Measurements from ENCODE around the gene RPAP3. TPM values are rescaled to one million over a fixed set of nuclear protein-coding genes. Genes with fewer than 3 reads are reported as not detected.

The RPAP3 gene
- total RNA-seq, 6 donors from 2014 or later: 6.5 to 28.0 (median 16.4) TPM

DNA sequence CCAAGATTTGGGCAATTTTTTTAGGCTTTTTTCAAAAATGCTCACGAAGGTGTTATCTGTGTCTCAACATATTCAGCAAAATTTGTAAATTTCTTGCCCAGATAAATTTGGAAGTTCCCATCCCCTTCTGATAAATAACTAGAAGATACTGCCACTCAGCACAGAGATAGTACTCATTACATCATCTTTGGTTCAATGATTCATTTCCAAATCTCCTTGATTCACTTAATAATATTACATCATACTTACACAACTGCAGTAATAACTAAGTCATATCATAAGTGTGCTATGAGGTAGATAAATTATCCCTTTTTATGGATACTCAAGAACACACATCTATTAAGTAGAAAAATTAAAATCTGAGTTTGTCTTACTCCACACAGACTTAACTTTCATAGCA, 89.4 kb downstream of the RPAP3 start:
- Histone ChIP-seq H3K4me3 (no peak overlapping the region), H3K9me3 (peaks cover 0 to 10% (median 8%) of the 10 kb centered on the region in 4 donors)
- 86 to 90% methylated on average over 1 of the region's 1 CpG for whole genome bisulfite sequencing, 2 donors

GRCh38 chr12:47615711-47616110, 90.1 kb downstream of the RPAP3 start:
- H3K4me3 ChIP-seq: no peak overlapping the region
- no peaks in the 10 kb centered on the region for H3K36me3 ChIP-seq
- peaks cover 0 to 10% (median 8%) of the 10 kb centered on the region in 4 donors for H3K9me3 ChIP-seq
- no peak for TF ChIP-seq POLR2AphosphoS5 (IDR thresholded peaks at IDR 0.05)
- no peak for TF ChIP-seq CTCF (IDR thresholded peaks at IDR 0.05)
- no peak for TF ChIP-seq EP300 (IDR thresholded peaks at IDR 0.05)
- no peak for TF ChIP-seq POLR2A (IDR thresholded peaks at IDR 0.05)
- no peaks in the 10 kb centered on the region for H3K4me1 ChIP-seq
- no peak overlapping the region for H3K27ac ChIP-seq
- no peak for ATAC-seq (ENCODE audit: low FRiP score in 2 of 2)
- no peak for DNase-seq
- H3K27me3 ChIP-seq: no peaks in the 10 kb centered on the region

More for the DNA sequence above, 89.4 kb downstream of the RPAP3 start:
- DNase-seq: no peak
- H3K27ac ChIP-seq: no peak overlapping the region
- no peaks in the 10 kb centered on the region for H3K4me1 ChIP-seq
- H3K36me3 ChIP-seq: no peaks in the 10 kb centered on the region
- H3K27me3 ChIP-seq: no peaks in the 10 kb centered on the region
- ATAC-seq (ENCODE audit: low FRiP score in 2 of 2): peak in 1 of 2 donors; percentile 40
- TF ChIP-seq CTCF (IDR thresholded peaks at IDR 0.05) (no peak), EP300 (IDR thresholded peaks at IDR 0.05) (no peak), POLR2AphosphoS5 (IDR thresholded peaks at IDR 0.05) (no peak), POLR2A (IDR thresholded peaks at IDR 0.05) (no peak)

DNA sequence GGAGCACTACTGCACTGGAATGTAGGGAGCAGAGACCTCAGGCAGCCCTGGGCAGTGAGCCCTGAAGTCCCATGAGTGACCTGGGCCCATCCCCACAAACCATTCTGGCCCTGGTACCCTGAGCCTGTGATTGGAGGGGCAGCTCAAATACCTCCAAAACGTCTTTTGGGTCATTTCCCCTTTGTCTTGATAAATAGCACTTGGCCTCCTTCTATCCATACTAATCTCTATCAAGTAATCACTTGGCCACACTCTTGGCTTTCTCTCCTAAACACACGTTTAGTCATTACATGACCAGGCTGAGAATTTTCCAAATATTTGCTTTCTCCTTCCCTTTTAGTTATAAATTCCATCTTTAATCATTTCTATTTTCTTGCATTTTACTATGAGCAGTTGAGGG, 91.3 kb downstream of the RPAP3 start:
- H3K27me3 ChIP-seq: no peaks in the 10 kb centered on the region
- H3K4me1 ChIP-seq: no peaks in the 10 kb centered on the region
- DNase-seq (no peak), ATAC-seq (ENCODE audit: low FRiP score in 2 of 2) (no peak)
- no peak overlapping the region for H3K4me3 ChIP-seq
- H3K36me3 ChIP-seq: no peaks in the 10 kb centered on the region
- TF ChIP-seq CTCF (IDR thresholded peaks at IDR 0.05): no peak
- TF ChIP-seq POLR2A (IDR thresholded peaks at IDR 0.05): no peak
- TF ChIP-seq EP300 (IDR thresholded peaks at IDR 0.05): no peak
- no peak for TF ChIP-seq POLR2AphosphoS5 (IDR thresholded peaks at IDR 0.05)
- no peak overlapping the region for H3K27ac ChIP-seq
- WGBS, 2 donors: 32 to 56% methylated on average over 2 of the region's 2 CpGs
- peaks cover 0 to 10% (median 8%) of the 10 kb centered on the region in 4 donors for H3K9me3 ChIP-seq

- Histone ChIP-seq H3K4me1 (no peaks in the 10 kb centered on the region), H3K9me3 (peaks cover 0 to 10% (median 8%) of the 10 kb centered on the region in 4 donors), H3K27me3 (no peaks in the 10 kb centered on the region), H3K27ac (no peak overlapping the region), H3K36me3 (no peaks in the 10 kb centered on the region), H3K4me3 (no peak overlapping the region)
- DNase-seq (no peak), ATAC-seq (ENCODE audit: low FRiP score in 2 of 2) (no peak)
- 81 to 91% methylated on average over 1 of the region's 1 CpG for WGBS, 2 donors
- TF ChIP-seq POLR2AphosphoS5 (IDR thresholded peaks at IDR 0.05) (no peak), POLR2A (IDR thresholded peaks at IDR 0.05) (no peak), EP300 (IDR thresholded peaks at IDR 0.05) (no peak), CTCF (IDR thresholded peaks at IDR 0.05) (no peak)
These were observed 92.9 kb downstream of the RPAP3 start for GRCh38 chr12:47612953-47613352.

DNA sequence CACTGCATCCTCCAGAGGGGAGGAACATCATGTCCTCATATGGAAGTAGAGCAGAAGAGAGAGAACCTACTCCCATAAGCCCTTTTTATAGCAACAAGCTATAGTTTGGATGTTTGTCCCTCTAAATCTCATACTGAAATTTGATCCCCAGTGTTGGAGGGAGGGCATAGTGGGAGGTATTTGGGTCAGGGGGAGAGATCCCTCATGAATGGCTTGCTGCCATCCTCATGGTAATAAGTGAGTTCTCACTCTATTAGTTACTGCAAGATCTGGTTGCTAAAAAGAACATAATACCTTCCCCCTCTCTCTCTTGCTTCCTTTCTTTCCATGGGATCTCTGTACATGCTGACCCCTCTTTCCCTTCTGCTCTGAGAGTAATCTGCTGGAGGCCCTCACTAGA, 93.9 kb downstream of the RPAP3 start:
- no peaks in the 10 kb centered on the region for H3K36me3 ChIP-seq
- TF ChIP-seq POLR2A (IDR thresholded peaks at IDR 0.05) (no peak), EP300 (IDR thresholded peaks at IDR 0.05) (no peak), POLR2AphosphoS5 (IDR thresholded peaks at IDR 0.05) (no peak), CTCF (IDR thresholded peaks at IDR 0.05) (no peak)

More for the DNA sequence above, 93.9 kb downstream of the RPAP3 start:
- no peak for ATAC-seq (ENCODE audit: low FRiP score in 2 of 2)
- Histone ChIP-seq H3K27me3 (no peaks in the 10 kb centered on the region), H3K27ac (no peak overlapping the region), H3K9me3 (peaks cover 0 to 17% (median 14%) of the 10 kb centered on the region in 4 donors), H3K4me1 (no peaks in the 10 kb centered on the region), H3K4me3 (no peak overlapping the region)
- no peak for DNase-seq
